Fibroblast of villous mesenchyme (primary cell): ENCODE measurements around the gene GRIK4. TPM values are rescaled to one million over a fixed set of nuclear protein-coding genes. Genes with fewer than 3 reads are reported as not detected.

Source experiments
- DNase-seq: peaks from one replicate; pipeline ENCODE4 v3.0.0-alpha.2; 2010; ENCODE audit warnings: low read depth
- H3K4me3 ChIP-seq: 2 replicates; pipeline ENCODE4 v1.5.1; 2011; ENCODE audit warnings: low read depth, mild to moderate bottlenecking, low read length
- total RNA-seq: library from RNA; depleted of rRNA; stranded (reverse); fragments of >200 nt; gene quantifications from 2 replicates; pipeline ENCODE4 v1.2.3, GENCODE V29; 2012
- TF ChIP-seq, protein P1 (sequence below): IDR thresholded peaks from 2 replicates; pipeline ENCODE4 v1.5.1; 2012; ENCODE audit warnings: low read depth, mild to moderate bottlenecking, low read length; ENCODE audit not compliant: insufficient read depth

The GRIK4 gene
- total RNA-seq, 1 donor, result under 0.01 TPM

DNA sequence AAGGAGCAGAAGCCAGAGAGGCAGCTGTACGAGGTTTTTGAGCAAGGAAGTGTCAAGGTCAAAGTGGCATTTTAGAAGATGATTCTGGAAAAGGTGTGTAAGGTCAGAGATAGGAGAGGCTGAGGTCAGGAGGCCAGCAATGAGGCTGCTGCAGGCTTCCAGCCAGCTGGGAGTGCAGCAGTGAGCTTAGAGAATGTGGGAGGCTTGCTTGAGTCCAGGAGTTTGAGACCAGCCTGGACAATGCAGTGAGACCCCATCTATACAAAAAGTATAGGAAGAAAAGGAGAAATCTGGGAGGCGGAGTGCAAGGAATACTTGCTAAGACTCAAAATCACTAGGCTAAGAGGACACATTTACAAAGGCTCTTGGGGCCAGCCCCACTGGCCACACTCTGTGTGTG lies 96.5 kb downstream of the GRIK4 start:
- DNase-seq, result no peak
- H3K4me3 ChIP-seq, result no peak overlapping the region
- TF ChIP-seq, protein P1, sequence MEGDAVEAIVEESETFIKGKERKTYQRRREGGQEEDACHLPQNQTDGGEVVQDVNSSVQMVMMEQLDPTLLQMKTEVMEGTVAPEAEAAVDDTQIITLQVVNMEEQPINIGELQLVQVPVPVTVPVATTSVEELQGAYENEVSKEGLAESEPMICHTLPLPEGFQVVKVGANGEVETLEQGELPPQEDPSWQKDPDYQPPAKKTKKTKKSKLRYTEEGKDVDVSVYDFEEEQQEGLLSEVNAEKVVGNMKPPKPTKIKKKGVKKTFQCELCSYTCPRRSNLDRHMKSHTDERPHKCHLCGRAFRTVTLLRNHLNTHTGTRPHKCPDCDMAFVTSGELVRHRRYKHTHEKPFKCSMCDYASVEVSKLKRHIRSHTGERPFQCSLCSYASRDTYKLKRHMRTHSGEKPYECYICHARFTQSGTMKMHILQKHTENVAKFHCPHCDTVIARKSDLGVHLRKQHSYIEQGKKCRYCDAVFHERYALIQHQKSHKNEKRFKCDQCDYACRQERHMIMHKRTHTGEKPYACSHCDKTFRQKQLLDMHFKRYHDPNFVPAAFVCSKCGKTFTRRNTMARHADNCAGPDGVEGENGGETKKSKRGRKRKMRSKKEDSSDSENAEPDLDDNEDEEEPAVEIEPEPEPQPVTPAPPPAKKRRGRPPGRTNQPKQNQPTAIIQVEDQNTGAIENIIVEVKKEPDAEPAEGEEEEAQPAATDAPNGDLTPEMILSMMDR, result no peak

DNA sequence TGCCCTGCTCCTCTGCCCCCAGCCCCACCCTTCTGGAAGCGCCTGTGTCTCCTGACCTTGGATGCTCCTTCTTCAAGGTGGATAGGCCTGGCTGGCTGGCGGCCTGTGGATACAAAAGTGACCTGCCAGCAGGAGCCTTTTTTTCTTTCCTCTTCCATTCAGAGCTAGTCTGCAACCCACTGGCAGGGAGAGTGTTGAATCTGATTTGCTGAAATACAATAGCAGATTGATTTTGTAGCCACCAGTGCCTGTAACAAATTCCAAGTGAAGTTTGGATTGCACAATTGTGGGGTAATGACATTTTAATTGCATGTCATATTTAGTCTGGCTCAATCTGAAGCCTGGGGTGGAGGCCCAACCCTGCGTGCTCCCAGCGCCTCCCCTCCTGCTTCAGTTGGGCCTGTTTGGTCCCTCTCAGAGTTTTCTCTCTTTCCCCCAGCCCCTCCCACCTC lies 97.2 kb downstream of the GRIK4 start:
- TF ChIP-seq, protein P1, result no peak
- H3K4me3 ChIP-seq, result no peak overlapping the region
- peak; percentile 36 for DNase-seq

DNA sequence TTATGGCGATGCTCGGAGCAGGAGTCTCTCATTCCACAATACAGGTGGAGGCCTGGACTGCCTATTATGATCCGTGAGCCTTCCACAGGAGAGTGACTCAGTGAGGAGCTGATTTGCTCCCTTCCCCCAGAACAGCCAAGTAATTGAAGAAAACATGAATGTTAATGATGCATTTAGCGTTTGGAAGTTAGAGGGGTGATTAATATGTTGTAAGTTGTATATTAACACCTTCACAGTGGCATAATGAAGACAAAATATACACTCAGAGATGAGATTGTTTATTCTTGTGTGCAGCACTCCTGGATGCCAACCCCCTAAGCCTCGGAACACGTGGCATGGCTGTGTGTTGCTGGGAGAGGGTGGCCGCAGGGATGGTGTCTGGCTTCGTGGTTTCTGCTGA lies 98.6 kb downstream of the GRIK4 start:
- no peak overlapping the region for H3K4me3 ChIP-seq
- TF ChIP-seq, protein P1, result no peak
- DNase-seq, result no peak

DNA sequence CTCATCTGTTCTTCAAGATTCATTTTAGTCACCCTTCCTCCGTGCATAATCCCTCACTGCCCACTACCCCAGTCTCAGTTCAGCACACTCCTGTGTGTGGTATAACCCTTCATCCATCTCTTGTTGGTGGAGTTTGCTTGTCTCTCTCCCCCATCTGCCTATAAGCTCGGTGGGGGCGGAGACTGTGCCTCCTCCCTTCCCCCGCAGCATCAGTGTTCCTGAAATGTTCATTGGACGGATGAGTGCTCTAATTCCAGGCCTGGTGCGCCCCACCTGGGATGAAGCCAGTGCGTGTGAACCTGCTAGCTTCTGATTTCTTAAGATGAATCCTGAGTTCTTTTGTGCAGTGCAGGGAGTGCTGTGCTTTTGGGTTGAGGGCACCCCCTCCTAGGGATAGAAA lies 100.0 kb downstream of the GRIK4 start:
- TF ChIP-seq, protein P1, result no peak
- H3K4me3 ChIP-seq, result no peak overlapping the region
- DNase-seq, result no peak

DNA sequence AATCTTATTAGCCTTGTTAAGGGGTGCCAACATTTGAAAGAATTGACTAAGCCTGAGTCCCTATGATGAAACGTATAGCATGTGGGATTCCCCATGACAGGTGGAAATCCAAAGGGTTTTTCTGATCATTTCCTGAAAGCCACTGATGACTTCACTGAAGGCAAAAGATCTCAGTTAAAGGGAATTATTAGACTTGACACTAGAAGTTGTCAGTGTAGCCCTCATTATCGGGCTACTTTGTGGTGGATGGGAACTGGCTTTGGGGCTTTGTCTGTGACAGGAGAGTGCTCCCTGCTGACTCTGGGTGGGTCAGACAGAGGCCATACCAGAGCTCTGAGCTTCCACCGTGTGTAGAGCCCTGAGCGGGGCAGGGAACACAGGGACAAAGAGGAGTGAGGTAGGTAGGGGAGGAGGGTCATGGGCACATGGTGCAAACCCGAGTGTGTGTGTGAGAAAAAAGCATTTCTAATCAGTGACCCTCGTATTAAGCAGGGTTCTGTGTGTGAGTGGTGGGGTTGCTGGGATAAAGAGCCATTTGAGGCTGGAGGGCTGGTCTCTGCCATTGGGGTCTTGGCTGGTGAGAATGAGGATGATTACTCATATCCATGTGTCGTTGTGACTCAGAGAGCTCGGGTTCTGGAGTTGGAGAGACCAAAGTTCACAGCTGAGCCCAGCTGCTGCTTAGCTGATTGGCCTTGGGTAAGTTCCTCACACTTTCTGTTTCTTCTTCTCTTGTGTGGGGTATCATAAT lies 101.1 kb downstream of the GRIK4 start:
- DNase-seq, result peak; percentile 72
- TF ChIP-seq, protein P1, result no peak
- H3K4me3 ChIP-seq, result no peak overlapping the region

DNA sequence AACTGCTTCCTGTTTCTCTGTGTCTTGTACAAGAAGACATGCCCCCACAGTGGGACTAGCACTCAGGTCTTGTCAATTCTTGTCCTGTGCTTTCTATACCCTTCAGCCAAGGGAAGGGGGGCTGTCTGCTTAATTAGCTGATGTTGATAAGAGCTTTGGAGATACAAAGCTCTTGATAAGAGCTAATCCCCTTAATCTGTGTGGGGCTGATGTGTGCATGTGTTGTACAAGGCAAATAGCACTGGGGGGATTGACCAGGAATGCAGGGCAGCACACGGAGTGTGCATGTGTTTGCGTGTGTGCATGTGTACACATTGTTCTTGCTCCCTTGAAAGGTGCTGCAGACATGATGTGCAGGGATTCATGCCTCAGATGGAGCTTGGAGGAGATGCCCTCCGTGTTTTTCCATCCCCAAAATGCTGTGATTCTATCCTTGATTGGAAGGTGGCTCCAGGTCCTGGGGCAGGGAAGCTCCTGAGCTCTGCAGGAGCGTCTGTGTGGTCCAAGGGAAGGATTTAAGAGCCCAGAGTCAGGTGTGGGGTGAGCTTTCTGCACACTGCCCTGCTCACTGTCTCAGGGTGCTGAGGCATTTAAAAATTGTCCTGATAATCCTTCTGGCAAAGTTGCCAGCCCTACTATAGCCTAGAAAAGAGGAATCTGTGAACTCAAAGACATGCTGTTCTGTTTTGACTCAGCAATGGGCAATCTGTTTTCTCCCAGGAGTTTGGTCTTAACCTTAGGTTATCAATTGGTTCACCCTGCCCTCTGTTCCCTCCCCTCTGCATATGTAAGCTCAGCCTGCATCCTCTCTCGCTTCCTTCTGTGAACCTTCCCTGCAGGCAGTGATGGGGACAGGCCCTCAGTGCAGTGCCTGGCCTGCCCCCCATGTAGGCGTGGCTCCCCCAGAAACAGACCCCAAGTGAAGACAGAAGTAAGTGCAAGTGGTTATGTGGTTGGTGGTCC lies 102.0 kb downstream of the GRIK4 start:
- TF ChIP-seq, protein P1, result no peak

More for the DNA sequence above, 102.0 kb downstream of the GRIK4 start:
- DNase-seq, result peak; percentile 49
- H3K4me3 ChIP-seq, result no peak overlapping the region
